Skin of body (tissue), 2 donors: ENCODE results near the gene ABCB6. TPM values are rescaled to one million over a fixed set of nuclear protein-coding genes. Genes with fewer than 3 reads are reported as not detected.
"Not testable (repeated sequence)": the region's sequence is repeated elsewhere in the genome, so short reads cannot be mapped to it uniquely, and the experiment has no call there.

Experiments
- DNase-seq: peaks from one replicate; lab custom pipeline; 2025; lab: John Stamatoyannopoulos, UW
- total RNA-seq: library from RNA; depleted of rRNA; stranded (reverse); fragments of >200 nt; gene quantifications from one replicate; pipeline ENCODE4 v1.2.3, GENCODE V29; 2014

The ABCB6 gene
- total RNA-seq = 23.8 TPM

- DNase-seq = peak; percentile 95
Observed at GRCh38 chr2:219218732-219219701, at the start of gene ABCB6. ABCB6 (minus strand) TSS chr2:219218958; CDS start chr2:219218673, 285 bp downstream.

DNA sequence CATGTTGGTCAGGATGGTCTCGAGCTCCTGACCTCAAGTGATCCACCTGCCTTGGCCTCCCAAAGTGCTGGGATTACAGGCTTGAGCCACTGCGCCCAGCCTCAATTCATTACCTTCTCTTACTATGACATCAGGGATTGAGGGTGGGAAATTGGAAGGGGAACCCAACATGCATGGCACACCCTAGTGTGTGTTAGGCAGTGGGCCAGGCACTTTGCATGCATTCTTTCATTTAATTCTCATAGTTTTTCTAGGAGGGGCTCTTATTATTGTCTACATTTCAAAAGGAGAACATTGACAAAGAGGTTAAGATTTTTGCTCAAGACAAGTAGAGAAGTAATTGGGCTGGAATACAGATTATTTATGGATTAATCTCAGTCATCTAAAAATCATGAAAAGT lies 49.5 kb upstream of the ABCB6 start:
- no peak for DNase-seq

- no peak for DNase-seq
Observed at GRCh38 chr2:219266886-219267285, 48.1 kb upstream of the ABCB6 start.

DNA sequence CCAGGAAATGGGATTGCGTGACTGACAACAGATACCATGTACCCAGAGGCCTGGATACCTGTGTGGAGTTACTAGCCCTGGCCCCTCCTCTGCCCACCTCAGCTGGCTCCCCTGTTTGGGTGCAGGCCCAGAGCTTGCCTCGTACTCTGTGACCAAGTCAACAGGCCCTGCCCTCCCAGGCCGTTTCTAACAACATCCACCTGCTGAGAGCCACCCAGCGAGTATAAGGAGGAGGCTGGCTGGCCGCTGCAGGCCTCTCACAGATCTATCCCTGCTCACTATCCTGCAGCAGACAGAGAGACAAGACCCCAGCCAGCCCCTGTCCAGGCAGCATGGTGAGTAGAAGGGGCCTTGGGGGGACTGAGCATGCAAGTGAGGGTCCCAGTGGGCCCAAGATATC lies 47.5 kb upstream of the ABCB6 start:
- no peak for DNase-seq

- DNase-seq = no peak
Observed at GRCh38 chr2:219261024-219261855, 42.5 kb upstream of the ABCB6 start.

DNA sequence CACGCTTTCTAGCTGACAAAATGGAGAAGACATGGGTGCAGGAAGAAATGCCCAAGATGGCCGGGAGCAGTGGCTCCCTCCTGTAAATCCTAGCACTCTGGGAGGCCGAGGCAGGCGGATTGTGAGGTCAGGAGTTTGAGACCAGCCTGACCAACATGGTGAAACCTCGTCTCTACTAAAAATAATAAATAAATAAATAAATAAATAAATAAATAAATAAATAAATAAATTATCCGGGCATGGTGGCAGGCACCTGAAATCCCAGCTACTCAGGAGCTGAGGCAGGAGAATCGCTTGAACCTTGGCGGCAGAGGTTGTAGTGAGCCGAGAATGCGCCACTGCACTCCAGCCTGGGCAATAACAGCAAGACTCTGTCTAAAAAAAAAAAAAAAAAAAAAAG lies 40.2 kb upstream of the ABCB6 start:
- not testable (repeated sequence) for DNase-seq

GRCh38 chr2:219254590-219255201 lies 35.9 kb upstream of the ABCB6 start:
- no peak for DNase-seq

DNA sequence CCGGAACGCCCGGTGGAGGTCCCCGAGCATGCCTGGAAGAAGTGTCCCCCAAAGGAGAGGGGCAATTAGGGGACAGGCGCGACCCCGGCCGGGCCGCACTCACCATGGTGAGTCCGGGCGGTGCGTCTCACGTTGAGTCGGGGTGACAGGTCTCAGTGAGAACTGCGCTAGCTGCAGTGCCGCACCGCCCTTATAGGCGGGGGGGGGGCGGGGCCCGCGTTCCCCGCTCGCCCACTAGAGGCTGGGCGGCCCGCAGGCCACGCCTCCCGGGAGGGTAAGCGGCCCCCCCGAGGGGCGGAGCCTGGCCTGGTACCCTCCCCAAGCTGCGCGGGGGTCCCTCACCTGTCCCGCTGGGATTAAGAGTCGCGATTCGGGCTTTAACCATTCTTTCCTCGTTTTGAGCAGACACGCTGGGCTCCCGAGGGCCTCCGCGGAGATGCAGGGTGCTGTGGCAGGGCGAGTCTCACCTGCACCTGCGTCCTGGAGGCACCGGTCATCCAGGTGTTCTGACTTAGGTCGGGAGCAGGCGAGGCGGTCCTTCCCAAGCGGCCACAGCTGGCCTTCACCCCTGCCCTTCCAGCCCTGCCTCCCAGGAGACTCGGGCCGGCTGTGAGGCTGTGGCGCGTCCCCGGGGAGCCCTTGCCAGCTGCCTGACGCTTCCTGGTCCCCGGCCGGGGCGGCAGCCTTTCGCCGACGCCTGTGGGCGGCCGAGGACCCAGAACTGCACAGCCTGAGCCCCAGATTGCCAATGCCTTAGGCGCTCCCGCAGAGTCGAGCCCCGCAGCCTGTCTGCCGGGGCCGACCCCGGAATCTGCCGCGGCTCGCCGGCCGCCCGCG lies 35.2 kb upstream of the ABCB6 start, which contains the start of gene TUBA4A:
TSS of gene TUBA4A (minus strand) at position 166 of the 837 bp plus-strand sequence. CDS start at position 106, 60 bp downstream.
- DNase-seq = no peak

GRCh38 chr2:219252900-219253752 lies 34.4 kb upstream of the ABCB6 start, which contains the start of gene TUBA4B:
TUBA4B (plus strand) TSS chr2:219253243; CDS start chr2:219253408, 165 bp downstream.
- DNase-seq = no peak

DNA sequence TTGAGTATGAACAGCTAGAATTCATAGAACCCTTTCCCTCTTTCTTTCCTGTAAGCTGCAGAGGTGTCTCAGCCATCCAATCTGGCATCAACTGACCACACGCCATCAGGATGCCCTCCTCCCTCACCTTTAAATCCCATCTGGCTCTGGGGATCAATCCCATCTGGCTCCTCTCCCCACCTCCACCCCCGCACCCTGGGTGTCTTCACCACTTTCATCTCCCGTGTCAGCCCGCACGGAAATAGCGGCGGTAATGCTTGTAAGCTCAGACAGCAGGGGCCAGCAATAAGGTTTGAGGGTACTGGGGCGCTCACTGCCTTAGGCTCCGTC lies 33.8 kb upstream of the ABCB6 start:
- no peak for DNase-seq

DNA sequence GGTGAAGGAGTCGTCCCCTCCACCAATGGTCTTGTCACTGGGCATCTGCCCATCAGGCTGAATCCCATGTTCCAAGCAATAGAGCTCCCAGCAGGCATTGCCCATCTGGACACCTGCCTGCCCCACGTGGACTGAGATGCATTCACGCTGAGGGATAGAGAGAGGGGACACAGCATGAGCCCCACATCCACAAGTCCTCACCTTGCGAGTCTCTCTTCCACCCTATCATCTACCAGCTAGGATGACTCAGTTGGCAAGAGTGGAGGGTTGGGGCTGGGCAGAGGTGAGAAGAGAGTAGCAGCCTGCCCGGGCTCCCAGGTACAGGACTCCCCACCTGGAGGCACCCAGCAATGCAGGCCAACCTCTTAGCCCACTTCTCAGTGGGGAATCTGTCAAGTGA lies 33.3 kb upstream of the ABCB6 start:
- DNase-seq = no peak

- DNase-seq = no peak
Observed at GRCh38 chr2:219251656-219252055, 32.9 kb upstream of the ABCB6 start.

DNA sequence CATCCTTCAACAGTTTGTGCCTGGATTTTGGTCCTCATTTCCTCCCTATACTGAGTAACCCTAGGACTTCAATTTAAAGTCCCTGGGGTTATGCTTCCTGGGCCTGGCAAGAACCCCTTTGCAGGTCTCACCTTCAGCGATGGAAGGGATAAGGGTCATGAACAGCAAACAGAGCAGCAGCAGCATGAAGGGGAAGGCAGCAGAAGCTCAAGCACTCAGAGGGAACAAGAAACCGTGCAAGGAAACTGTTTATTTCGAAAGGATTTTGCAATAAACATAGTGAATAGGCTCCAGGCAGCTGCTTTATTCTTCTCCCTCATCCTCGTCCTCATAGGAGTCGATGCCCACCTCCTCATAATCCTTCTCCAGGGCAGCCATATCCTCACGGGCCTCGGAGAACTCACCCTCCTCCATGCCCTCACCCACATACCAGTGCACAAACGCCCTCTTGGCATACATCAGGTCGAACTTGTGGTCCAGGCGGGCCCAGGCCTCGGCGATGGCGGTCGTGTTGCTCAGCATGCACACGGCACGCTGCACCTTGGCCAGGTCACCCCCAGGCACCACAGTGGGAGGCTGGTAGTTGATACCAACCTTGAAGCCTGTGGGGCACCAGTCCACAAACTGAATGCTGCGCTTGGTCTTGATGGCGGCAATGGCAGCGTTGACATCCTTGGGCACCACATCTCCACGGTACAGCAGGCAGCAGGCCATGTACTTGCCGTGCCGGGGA lies 31.5 kb upstream of the ABCB6 start:
- DNase-seq = no peak

DNA sequence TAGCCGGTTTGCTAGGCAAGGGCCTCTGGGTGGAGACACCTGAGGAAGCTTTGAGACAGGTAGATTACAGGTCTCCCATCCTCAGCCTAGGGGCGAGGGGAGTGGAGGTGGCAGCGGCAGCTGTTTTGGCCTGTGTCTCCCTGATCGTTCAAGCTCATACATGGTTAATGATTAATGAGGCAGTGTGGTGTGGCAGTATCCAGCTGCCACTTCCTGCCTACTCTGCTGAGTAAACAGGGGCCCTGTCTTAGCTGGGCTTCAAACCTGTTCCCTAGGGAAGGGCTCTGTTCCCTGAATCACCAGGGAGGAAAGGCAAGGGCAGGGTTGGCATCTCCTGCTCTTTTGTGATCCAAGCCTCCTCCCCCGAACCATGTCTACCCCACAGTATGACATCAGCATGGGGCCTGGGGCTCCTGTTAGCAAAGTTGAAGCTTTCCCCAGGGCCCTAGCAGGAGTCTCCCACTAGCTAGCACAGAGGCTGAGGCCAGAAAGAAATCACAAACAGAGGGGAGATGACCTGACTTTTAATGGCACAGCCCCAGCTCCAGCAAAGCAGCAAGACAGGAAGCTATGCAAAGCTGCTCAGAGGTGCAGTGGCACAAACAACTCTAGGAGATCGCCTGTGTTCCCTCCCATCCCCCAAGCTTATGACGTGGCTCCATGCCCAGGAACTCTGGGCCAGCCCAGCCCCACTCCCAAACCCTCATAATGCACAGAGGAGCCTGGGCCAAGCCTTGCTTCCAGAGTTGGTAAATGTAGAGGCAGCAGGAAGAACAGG lies 30.6 kb upstream of the ABCB6 start:
- DNase-seq = peak; percentile 48

GRCh38 chr2:219248845-219249202 lies 30.1 kb upstream of the ABCB6 start:
- no peak for DNase-seq

DNA sequence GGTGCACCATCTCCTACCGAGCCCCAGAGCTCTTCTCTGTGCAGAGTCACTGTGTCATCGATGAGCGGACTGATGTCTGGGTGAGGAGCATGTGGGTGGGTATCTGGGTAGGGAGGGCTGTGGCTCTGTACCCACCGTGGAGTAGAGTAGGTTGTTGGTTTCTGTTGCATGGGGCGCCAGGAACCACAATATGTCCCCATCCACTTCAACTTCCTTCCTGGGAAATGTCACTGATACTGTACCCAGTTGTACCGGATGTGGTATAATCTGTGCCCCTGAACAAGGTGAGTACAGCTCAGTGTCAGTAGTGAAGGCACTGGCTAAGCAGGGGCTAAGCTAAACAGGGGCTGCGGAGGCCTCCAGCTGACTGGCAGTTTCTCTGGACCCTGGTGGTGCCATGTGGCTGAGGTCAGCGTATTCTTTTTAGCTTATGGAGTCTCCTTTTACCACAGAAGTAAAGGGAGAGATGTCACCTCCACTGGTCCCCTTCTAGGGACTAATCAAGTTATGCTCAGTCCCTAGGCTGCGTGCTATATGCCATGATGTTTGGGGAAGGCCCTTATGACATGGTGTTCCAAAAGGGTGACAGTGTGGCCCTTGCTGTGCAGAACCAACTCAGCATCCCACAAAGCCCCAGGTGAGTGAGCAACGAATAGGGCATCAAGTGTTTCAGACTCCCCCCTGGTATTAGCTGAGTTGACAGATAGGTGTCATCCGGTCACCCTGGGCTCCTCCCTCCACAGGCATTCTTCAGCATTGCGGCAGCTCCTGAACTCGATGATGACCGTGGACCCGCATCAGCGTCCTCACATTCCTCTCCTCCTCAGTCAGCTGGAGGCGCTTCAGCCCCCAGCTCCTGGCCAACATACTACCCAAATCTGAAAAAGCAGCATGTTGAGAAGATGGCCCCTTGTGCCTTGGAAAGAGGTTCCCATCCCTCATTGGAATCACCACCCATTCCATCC lies 29.2 kb upstream of the ABCB6 start:
- no peak for DNase-seq

- no peak for DNase-seq
Observed at GRCh38 chr2:219246559-219246958, 27.8 kb upstream of the ABCB6 start.
